MCF 10A (cell line): ENCODE results near the gene LSM7. TPM values are rescaled to one million over a fixed set of nuclear protein-coding genes. Genes with fewer than 3 reads are reported as not detected.

Experiments used
- BruUV-seq: library from RNA; stranded (reverse); fragments of 400-500 nt; replicated peaks from 2 replicates; lab custom pipeline; 2021; lab: Mats Ljungman, UMichigan
- CTCF ChIA-PET: fragments of 300-600 bp; sonication (Branson Sonifier 250); formaldehyde crosslinking; extraction: SDS; loops from one replicate; lab custom pipeline; 2021; ENCODE audit warnings: antibody characterized with exemption, inconsistent platforms; lab: Yijun Ruan, JAX
- POLR2A ChIA-PET: fragments of 300-600, 350-650 bp; sonication (Branson Sonifier 250); formaldehyde crosslinking; extraction: SDS; loops from one replicate; lab custom pipeline; 2020; ENCODE audit warnings: antibody characterized with exemption, inconsistent platforms; lab: Yijun Ruan, JAX
- DNase-seq: peaks from one replicate; pipeline ENCODE4 v3.0.0-alpha.2; 2018; ENCODE audit not compliant: unreplicated experiment
- H3K27ac Mint-ChIP-seq: one replicate; pipeline ENCODE4 v1.8.0; 2022; ENCODE audit warnings: mild to moderate bottlenecking, low read depth, mixed read lengths; ENCODE audit not compliant: unreplicated experiment
- H3K27me3 Mint-ChIP-seq: one replicate; pipeline ENCODE4 v1.8.0; 2022; ENCODE audit warnings: mixed read lengths; ENCODE audit not compliant: insufficient read depth, unreplicated experiment
- H3K36me3 Mint-ChIP-seq: one replicate; pipeline ENCODE4 v1.8.0; 2022; ENCODE audit warnings: mild to moderate bottlenecking, moderate library complexity, mixed read lengths; ENCODE audit not compliant: insufficient read depth, unreplicated experiment
- H3K4me1 Mint-ChIP-seq: one replicate; pipeline ENCODE4 v1.8.0; 2022; ENCODE audit warnings: mixed read lengths; ENCODE audit not compliant: insufficient read depth, unreplicated experiment
- H3K4me3 Mint-ChIP-seq: one replicate; pipeline ENCODE4 v1.8.0; 2022; ENCODE audit warnings: mild to moderate bottlenecking, moderate library complexity, mixed read lengths; ENCODE audit not compliant: unreplicated experiment
- H3K9me3 Mint-ChIP-seq: one replicate; pipeline ENCODE4 v1.8.0; 2022; ENCODE audit warnings: mixed read lengths; ENCODE audit not compliant: unreplicated experiment
- intact Hi-C: fragments of 100-400 bp; cut with micrococcal nuclease; formaldehyde crosslinking; loops from 2 replicates; pipeline ENCODE4 v1.14.1; 2022
- total RNA-seq: library from RNA; stranded (reverse); gene quantifications from 2 replicates; pipeline ENCODE4 v1.2.3, GENCODE V29; 2022
- TF ChIP-seq, protein P1 (sequence below): fragments of 200-600 bp; IDR thresholded peaks from one replicate; pipeline ENCODE4 v1.8.0; 2022; ENCODE audit warnings: antibody characterized with exemption, mild to moderate bottlenecking; ENCODE audit not compliant: unreplicated experiment

Gene LSM7
- total RNA-seq, 1 experiment from 2014 or later = 135 TPM

DNA sequence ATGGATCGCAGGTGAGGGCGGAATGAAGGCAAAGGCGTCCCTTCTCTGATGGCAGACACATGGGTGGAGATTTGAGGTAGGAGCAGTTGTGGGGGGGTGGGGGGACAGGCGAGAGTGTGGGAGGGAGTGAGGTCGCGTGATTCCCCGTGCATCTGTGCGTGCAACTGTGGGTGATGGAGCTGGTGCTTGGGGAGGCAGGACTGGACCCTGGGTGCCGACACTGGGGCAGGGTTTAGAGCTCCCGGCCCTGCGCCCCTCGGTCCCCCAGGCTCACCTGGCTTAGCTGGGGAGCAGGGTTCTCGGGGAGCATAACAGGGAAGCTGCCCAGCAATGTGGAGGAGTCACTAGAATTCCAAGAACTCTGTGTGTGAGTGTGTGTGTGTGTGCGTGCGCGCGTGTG lies 35.0 kb upstream of the LSM7 start:
- Mint-ChIP-seq H3K4me3 (no peak overlapping the region), H3K27me3 (peaks cover 23% of the 10 kb centered on the region), H3K9me3 (no peaks in the 10 kb centered on the region), H3K36me3 (no peaks in the 10 kb centered on the region), H3K27ac (no peak overlapping the region), H3K4me1 (no peaks in the 10 kb centered on the region)
- CTCF ChIA-PET = interaction anchor here (0.6 kb wide), 1 partner anchor 21 kb away, joined by 3 read pairs; no protein-coding TSS in a partner anchor
- intact Hi-C loops = no loop called here
- BruUV-seq = no TSS peak
- POLR2A ChIA-PET = no interaction called here
- DNase-seq = no peak
- TF ChIP-seq, protein P1, sequence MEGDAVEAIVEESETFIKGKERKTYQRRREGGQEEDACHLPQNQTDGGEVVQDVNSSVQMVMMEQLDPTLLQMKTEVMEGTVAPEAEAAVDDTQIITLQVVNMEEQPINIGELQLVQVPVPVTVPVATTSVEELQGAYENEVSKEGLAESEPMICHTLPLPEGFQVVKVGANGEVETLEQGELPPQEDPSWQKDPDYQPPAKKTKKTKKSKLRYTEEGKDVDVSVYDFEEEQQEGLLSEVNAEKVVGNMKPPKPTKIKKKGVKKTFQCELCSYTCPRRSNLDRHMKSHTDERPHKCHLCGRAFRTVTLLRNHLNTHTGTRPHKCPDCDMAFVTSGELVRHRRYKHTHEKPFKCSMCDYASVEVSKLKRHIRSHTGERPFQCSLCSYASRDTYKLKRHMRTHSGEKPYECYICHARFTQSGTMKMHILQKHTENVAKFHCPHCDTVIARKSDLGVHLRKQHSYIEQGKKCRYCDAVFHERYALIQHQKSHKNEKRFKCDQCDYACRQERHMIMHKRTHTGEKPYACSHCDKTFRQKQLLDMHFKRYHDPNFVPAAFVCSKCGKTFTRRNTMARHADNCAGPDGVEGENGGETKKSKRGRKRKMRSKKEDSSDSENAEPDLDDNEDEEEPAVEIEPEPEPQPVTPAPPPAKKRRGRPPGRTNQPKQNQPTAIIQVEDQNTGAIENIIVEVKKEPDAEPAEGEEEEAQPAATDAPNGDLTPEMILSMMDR = no peak

DNA sequence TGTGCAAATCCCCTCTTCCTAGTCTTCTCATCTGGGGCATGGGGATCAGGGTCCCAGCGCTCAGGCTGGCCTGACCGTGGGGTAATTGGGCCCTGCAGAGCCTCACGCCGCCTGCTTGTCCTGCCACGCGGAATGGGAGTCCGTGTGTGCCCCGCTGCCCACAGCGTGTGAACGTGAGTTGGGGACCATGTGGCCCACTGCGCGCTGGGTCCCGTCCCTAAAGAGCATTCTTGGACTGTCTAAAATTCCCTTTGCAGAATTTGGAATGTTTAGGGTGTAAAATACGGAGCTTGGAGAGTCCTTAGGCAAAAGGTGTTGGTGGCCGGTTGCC lies 34.5 kb upstream of the LSM7 start:
- intact Hi-C loops = no loop called here
- ChIA-PET POLR2A (no interaction called here), CTCF (interaction anchor here (0.6 kb wide), 1 partner anchor 22 kb away, joined by 3 read pairs; no protein-coding TSS in a partner anchor)
- no TSS peak for BruUV-seq
- Mint-ChIP-seq H3K36me3 (no peaks in the 10 kb centered on the region), H3K27ac (no peak overlapping the region), H3K27me3 (peaks cover 23% of the 10 kb centered on the region), H3K9me3 (no peaks in the 10 kb centered on the region), H3K4me1 (no peaks in the 10 kb centered on the region), H3K4me3 (no peak overlapping the region)
- DNase-seq = no peak
- TF ChIP-seq, protein P1 = no peak

DNA sequence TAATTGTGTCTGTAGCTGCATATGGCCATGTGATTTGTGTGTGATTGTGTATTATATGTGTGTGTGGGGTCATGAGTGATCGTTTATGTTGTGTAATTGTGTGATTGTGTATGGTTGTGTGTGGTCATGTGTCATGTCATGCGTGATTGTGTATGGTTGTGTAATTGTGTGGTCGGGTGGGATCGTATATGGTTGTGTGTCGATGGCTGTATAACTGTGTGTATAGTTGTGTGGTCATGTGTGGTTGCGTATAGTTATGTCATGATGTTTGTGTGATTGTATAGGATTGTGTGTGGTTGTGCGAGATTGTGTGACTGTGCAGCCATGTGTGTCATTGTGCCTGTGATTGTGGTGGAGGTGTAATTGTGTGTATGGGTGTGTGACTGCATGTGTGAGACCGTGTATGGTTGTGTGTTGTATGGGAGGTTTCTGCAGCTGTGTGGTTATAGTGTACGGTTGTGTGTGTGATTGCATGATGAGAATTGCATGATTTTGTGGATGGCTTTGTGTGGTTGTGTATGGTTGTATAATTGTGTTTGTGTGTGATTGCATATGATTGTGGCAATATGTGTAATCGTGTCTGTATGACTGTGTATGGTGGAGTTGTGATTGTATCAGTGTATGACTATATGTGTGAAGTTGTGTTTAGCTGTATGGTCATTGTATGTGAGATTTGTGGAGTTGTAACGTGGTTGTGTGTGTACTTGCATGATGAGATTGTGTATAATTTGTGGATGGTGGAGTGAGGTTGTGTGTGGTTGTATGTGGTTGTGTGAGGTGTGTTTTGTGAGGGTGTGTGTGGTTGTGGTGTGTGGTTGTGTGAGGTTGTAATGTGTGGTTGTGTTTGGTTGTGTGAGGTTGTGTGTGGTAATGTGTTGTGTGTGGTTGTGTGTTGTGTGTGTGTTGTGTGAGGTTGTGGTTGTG lies 33.9 kb upstream of the LSM7 start:
- Mint-ChIP-seq H3K27me3 (peaks cover 23% of the 10 kb centered on the region), H3K27ac (no peak overlapping the region), H3K36me3 (no peaks in the 10 kb centered on the region), H3K9me3 (no peaks in the 10 kb centered on the region), H3K4me1 (no peaks in the 10 kb centered on the region), H3K4me3 (no peak overlapping the region)
- intact Hi-C loops = no loop called here
- no TSS peak for BruUV-seq
- DNase-seq = no peak
- CTCF ChIA-PET = no interaction called here
- POLR2A ChIA-PET = no interaction called here
- TF ChIP-seq, protein P1 = no peak

DNA sequence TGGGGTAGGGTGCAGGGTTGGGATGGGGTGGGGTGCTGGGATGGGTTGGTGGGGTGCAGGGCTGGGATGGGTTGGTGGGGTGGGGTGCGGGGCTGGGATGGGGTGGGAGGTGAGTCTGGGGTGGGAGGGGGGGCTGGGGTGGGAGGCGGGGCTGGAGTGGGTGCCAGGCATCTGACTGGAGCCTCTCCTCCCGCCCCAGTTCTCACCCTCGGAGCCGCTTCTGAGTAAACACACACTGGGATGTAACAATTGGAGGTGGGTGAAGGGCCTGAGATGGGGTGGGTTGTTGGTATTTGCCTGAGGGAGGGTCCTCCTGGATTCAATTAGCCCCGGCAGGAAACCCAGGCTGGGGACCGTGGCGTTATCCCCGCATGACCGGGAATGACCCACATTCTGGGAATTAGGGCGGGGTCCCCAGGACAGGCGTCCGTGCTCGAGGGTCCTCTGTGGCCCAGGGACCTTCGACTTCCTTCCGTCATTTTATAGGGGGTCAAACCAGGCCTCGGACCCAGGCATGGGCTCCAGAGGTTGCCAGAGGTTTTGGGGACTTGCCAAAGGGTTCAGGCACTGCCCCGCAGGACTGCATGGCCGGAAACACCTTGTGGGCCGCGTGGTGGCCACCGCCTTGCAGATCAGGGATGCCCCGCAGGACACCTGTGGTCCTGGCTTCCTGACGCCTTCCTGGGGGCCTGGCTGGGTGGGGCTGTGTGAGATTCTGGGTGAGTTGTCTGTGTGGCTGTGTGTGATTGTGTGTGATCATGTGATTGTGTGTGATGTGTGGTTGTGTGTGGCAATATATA lies 33.1 kb upstream of the LSM7 start:
- ChIA-PET POLR2A (no interaction called here), CTCF (no interaction called here)
- Mint-ChIP-seq H3K9me3 (no peaks in the 10 kb centered on the region), H3K27me3 (peaks cover 23% of the 10 kb centered on the region), H3K4me3 (no peak overlapping the region), H3K36me3 (no peaks in the 10 kb centered on the region), H3K4me1 (no peaks in the 10 kb centered on the region), H3K27ac (no peak overlapping the region)
- intact Hi-C loops = no loop called here
- DNase-seq = no peak
- TF ChIP-seq, protein P1 = no peak
- no TSS peak for BruUV-seq
